Spleen (tissue), 11 donors: ENCODE measurements around the gene SERPINA1. TPM values are rescaled to one million over a fixed set of nuclear protein-coding genes. Genes with fewer than 3 reads are reported as not detected.
"Not testable (repeated sequence)": the region's sequence is repeated elsewhere in the genome, so short reads cannot be mapped to it uniquely, and the experiment has no call there.

Experiments used
- DNase-seq: peaks from one replicate; pipeline ENCODE4 v3.0.0-alpha.2; 2020
- H3K27ac ChIP-seq, 8 donors: fragments of 200-600 bp; sonication (generic) in 7 of 8; 1 replicate in 4 of 8; 2 replicates in 4 of 8; pipeline versions ENCODE4 v1.5.0 to v1.8.0; 2016 to 2021; ENCODE audit warnings: inconsistent platforms in 4 of 8, mild to moderate bottlenecking in 4 of 8, moderate library complexity in 1 of 8
- H3K27me3 ChIP-seq, 7 donors: fragments of 200-600 bp; sonication (generic) in 6 of 7; replicated peaks in 1 of 7; 1 replicate in 4 of 7; 2 replicates in 3 of 7; pipeline versions ENCODE4 v1.5.0 to v1.8.0; 2016 to 2021; ENCODE audit warnings: inconsistent platforms in 3 of 7, mild to moderate bottlenecking in 1 of 7
- H3K36me3 ChIP-seq, 6 donors: fragments of 200-600 bp; sonication (generic) in 5 of 6; 1 replicate in 4 of 6; 2 replicates in 2 of 6; pipeline versions ENCODE4 v1.5.0 to v1.8.0; 2016 to 2021; ENCODE audit warnings: inconsistent platforms in 2 of 6
- H3K4me1 ChIP-seq, 6 donors: fragments of 200-600 bp; sonication (generic) in 5 of 6; 1 replicate in 3 of 6; 2 replicates in 3 of 6; pipeline versions ENCODE4 v1.5.0 to v1.8.0; 2016 to 2021; ENCODE audit warnings: inconsistent platforms in 3 of 6
- H3K4me3 ChIP-seq, 8 donors: fragments of 200-600 bp; sonication (generic) in 7 of 8; 1 replicate in 4 of 8; 2 replicates in 4 of 8; pipeline versions ENCODE4 v1.5.0 to v1.8.0; 2016 to 2021; ENCODE audit warnings: inconsistent platforms in 4 of 8, mild to moderate bottlenecking in 4 of 8, moderate library complexity in 2 of 8
- H3K9me3 ChIP-seq, 8 donors: fragments of 200-600 bp; sonication (generic) in 7 of 8; 1 replicate in 4 of 8; 2 replicates in 4 of 8; pipeline versions ENCODE4 v1.5.0 to v1.8.0; 2016 to 2021; ENCODE audit warnings: inconsistent platforms in 4 of 8
- CTCF ChIP-seq, 11 experiments: fragments of 200-600 bp in 7 of 11; fragments of 450-650 bp in 4 of 11; sonication (generic) in 4 of 11; IDR thresholded peaks in 8 of 11; conservative IDR thresholded peaks in 3 of 11; 1 replicate in 7 of 11; 2 replicates in 4 of 11; pipeline versions ENCODE4 v1.4.0 to v1.8.0; 2016 to 2021; ENCODE audit warnings: antibody characterized with exemption in 11 of 11, inconsistent platforms in 4 of 11, mild to moderate bottlenecking in 1 of 11
- POLR2A ChIP-seq, 3 donors: fragments of 450-650 bp; IDR thresholded peaks; one replicate each; pipeline ENCODE4 v1.5.1; 2017; ENCODE audit warnings: antibody characterized with exemption in 3 of 3, mild to moderate bottlenecking in 1 of 3
- POLR2AphosphoS5 ChIP-seq, 3 donors: sonication (generic); formaldehyde crosslinking; IDR thresholded peaks; one replicate each; pipeline ENCODE4 v1.5.1; 2017; ENCODE audit warnings: antibody characterized with exemption in 3 of 3
- WGBS, 5 donors: extraction: QIAGEN DNeasy Blood & Tissue Kit in 3 of 5; methylation state at CpG; one replicate each; pipeline versions ENCODE4 v1.1.5 to v1.1.7; 2013 to 2018; 5-methylcytosine and 5-hydroxymethylcytosine counted together
- intact Hi-C: fragments of 100-400 bp; cut with DNase I; formaldehyde crosslinking; loops from one replicate; pipeline ENCODE4 v1.15.0; 2023; ENCODE audit warnings: low total_unique reads
- polyA plus RNA-seq, 3 donors: library from polyadenylated mRNA; stranded (reverse); fragments of 200-250 nt; gene quantifications; one replicate each; pipeline ENCODE4 v1.2.1, GENCODE V29; 2013
- total RNA-seq, 7 donors: library from RNA; depleted of rRNA in 3 of 7; stranded (reverse); fragments of >200 nt in 3 of 7; fragmentation: NEBNext Ultra II Directional in 4 of 7; extraction: Animal tissue kit (Norgen Biotek cat#: 25700) in 4 of 7; gene quantifications; one replicate each; pipeline versions ENCODE4 v1.1.0 to v1.2.1, GENCODE V29; 2016 to 2021
- donor health status: healthy with polysubstance abuse.
- donor health status: DM: no; HTN: no; CAD: no; lungs with moderate emphysema.
- donor health status: DM: no; HTN: no; CAD: no.
- donor health status: Bipolar disorder and iron deficiency.
- donor health status: healthy.
- donor health status: DM: no; HTN: no; CAD: no.
- donor health status: DM: yes; HTN: yes; CAD: no.

The SERPINA1 gene
- total and polyA plus RNA-seq, 10 donors: 28.4 to 701 (median 203) TPM

DNA sequence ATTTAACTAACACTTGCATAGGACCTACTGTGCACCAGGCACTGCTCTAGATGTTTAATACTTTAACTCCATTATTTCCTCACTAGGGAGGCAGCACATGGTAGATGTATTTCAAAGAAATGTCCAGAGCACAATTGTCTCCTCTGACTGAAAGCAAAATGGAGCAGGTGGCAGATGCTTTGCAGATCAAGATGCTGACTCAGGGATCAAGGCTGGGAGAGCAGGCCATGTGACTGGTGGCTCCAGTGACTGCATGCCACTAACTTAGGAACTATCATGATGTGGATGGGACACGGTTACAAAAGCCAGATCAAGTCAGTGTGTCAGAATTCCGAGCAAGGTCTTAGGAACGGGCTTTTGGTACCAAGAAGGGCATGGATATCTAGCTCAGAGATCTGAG lies 36.0 kb upstream of the SERPINA1 start:
- whole genome bisulfite sequencing, 5 donors: 59 to 82% (median 68%) methylated on average over 3 of the region's 3 CpGs
- Histone ChIP-seq H3K27me3 (peaks cover 0 to 37% (median 3%) of the 10 kb centered on the region in 7 donors), H3K4me1 (peaks cover 0 to 15% (median 0%) of the 10 kb centered on the region in 6 donors), H3K4me3 (no peak overlapping the region), H3K9me3 (peaks cover 0 to under 1% (median 0%) of the 10 kb centered on the region in 8 donors), H3K36me3 (no peaks in the 10 kb centered on the region), H3K27ac (no peak overlapping the region)
- DNase-seq: no peak
- no peak for TF ChIP-seq POLR2AphosphoS5 (IDR thresholded peaks at IDR 0.05)
- TF ChIP-seq CTCF (IDR thresholded peaks at IDR 0.05 in 8 of 11, conservative IDR thresholded peaks at IDR 0.05 in 3 of 11): no peak
- no peak for TF ChIP-seq POLR2A (IDR thresholded peaks at IDR 0.05)
- intact Hi-C loops: loop anchor here (5.0 kb wide), 1 partner anchor 123 kb away; no protein-coding TSS in a partner anchor

GRCh38 chr14:94423453-94424056 lies 35.2 kb upstream of the SERPINA1 start:
- peaks cover 0 to 31% (median 3%) of the 10 kb centered on the region in 7 donors for H3K27me3 ChIP-seq
- intact Hi-C loops: loop anchor here (5.0 kb wide), 1 partner anchor 124 kb away; no protein-coding TSS in a partner anchor
- no peak overlapping the region for H3K4me3 ChIP-seq
- no peak overlapping the region for H3K27ac ChIP-seq
- peaks cover 0 to 15% (median 0%) of the 10 kb centered on the region in 6 donors for H3K4me1 ChIP-seq
- H3K36me3 ChIP-seq: no peaks in the 10 kb centered on the region
- TF ChIP-seq POLR2A (IDR thresholded peaks at IDR 0.05) (no peak), CTCF (IDR thresholded peaks at IDR 0.05 in 8 of 11, conservative IDR thresholded peaks at IDR 0.05 in 3 of 11) (peak in 9 of 11 experiments; percentile 21 to 61 (median 44)), POLR2AphosphoS5 (IDR thresholded peaks at IDR 0.05) (no peak)
- WGBS, 5 donors: 11 to 14% (median 12%) methylated on average over 12 to 13 of the region's 13 CpGs
- DNase-seq: peak; percentile 84
- H3K9me3 ChIP-seq: peaks cover 0 to 6% (median 0%) of the 10 kb centered on the region in 8 donors

DNA sequence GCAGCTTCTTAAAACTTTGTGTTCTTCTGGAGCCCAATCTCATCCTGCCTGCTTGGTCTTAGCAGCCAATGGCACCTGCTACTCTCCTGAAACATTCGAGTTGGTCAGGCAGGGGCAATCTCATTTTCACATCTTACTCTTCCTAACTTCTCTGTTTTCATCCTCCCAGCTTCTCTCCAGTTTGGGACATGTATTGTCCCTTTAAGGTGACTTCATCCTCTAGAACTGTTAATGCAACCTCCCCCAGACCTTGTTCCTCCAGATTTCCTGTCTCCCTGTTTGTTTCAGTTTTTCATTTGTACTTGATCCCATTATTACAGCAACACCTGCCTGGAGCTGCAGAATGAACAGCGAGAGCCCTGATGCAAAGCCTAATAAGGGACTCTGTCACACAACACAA lies 32.9 kb upstream of the SERPINA1 start:
- Histone ChIP-seq H3K4me3 (no peak overlapping the region), H3K9me3 (peaks cover 0 to 8% (median 0%) of the 10 kb centered on the region in 8 donors), H3K4me1 (peaks cover 0 to 15% (median 0%) of the 10 kb centered on the region in 6 donors), H3K27ac (no peak overlapping the region), H3K36me3 (no peaks in the 10 kb centered on the region), H3K27me3 (peaks cover 0 to 24% (median 0%) of the 10 kb centered on the region in 7 donors)
- intact Hi-C loops: loop anchor here (5.0 kb wide), 1 partner anchor 126 kb away; no protein-coding TSS in a partner anchor
- no peak for DNase-seq
- TF ChIP-seq POLR2A (IDR thresholded peaks at IDR 0.05): no peak
- no peak for TF ChIP-seq CTCF (IDR thresholded peaks at IDR 0.05 in 8 of 11, conservative IDR thresholded peaks at IDR 0.05 in 3 of 11)
- WGBS, 5 donors: 57 to 74% (median 71%) methylated on average over 2 of the region's 2 CpGs

- H3K27me3 ChIP-seq, H3K9me3 ChIP-seq, H3K36me3 ChIP-seq, intact Hi-C loops, H3K4me1 ChIP-seq, H3K27ac ChIP-seq, H3K4me3 ChIP-seq, DNase-seq: not testable (repeated sequence)
- 69 to 82% (median 72%) methylated on average over 3 of the region's 3 CpGs for WGBS, 5 donors
These were observed 29.2 kb upstream of the SERPINA1 start for GRCh38 chr14:94417497-94418205.
